CD14-positive monocyte (primary cell): ENCODE data around the gene NSG1. TPM values are rescaled to one million over a fixed set of nuclear protein-coding genes. Genes with fewer than 3 reads are reported as not detected.

ENCODE experiments used
- DNase-seq, 3 donors: peaks; one replicate each; pipeline ENCODE4 v3.0.0-alpha.2; 2011 to 2022
- H2AFZ ChIP-seq: 2 replicates; pipeline ENCODE4 v1.6.0; 2012; ENCODE audit warnings: mild to moderate bottlenecking, low read depth, low read length, inconsistent platforms; ENCODE audit not compliant: insufficient read depth, poor library complexity, severe bottlenecking
- H3K27ac ChIP-seq, 2 donors: 1 replicate in 1 of 2; 2 replicates in 1 of 2; pipeline ENCODE4 v1.5.1; 2012 to 2013; ENCODE audit warnings: low read length in 2 of 2, control low read depth in 1 of 2, inconsistent platforms in 1 of 2, low read depth in 1 of 2, mild to moderate bottlenecking in 1 of 2
- H3K27me3 ChIP-seq, 2 donors: one replicate each; pipeline versions ENCODE4 v1.6.0 to v1.6.1; 2011 to 2013; ENCODE audit warnings: low read length in 2 of 2; ENCODE audit not compliant: control insufficient read depth in 2 of 2, insufficient read depth in 2 of 2
- H3K36me3 ChIP-seq, 2 donors: replicated peaks in 1 of 2; 1 replicate in 1 of 2; 2 replicates in 1 of 2; pipeline versions ENCODE4 v1.5.1 to v1.6.1; 2012 to 2013; ENCODE audit warnings: low read length in 2 of 2, control low read depth in 1 of 2, inconsistent platforms in 1 of 2, mild to moderate bottlenecking in 1 of 2; ENCODE audit not compliant: insufficient read depth in 2 of 2, control insufficient read depth in 1 of 2
- H3K4me1 ChIP-seq, 2 donors: 1 replicate in 1 of 2; 2 replicates in 1 of 2; pipeline versions ENCODE4 v1.5.1 to v1.6.1; 2012 to 2013; ENCODE audit warnings: low read length in 2 of 2, control low read depth in 1 of 2, inconsistent platforms in 1 of 2, mild to moderate bottlenecking in 1 of 2, moderate library complexity in 1 of 2; ENCODE audit not compliant: insufficient read depth in 2 of 2, control insufficient read depth in 1 of 2
- H3K4me2 ChIP-seq: replicated peaks from 2 replicates; pipeline ENCODE3; 2012; ENCODE audit warnings: low read length, moderate library complexity, mild to moderate bottlenecking; ENCODE audit not compliant: poor library complexity, severe bottlenecking; ENCODE audit errors: extremely low read depth
- H3K4me3 ChIP-seq, 3 experiments: fragments of 200-600 bp in 1 of 3; sonication (generic) in 1 of 3; replicated peaks in 1 of 3; 1 replicate in 2 of 3; 2 replicates in 1 of 3; pipeline ENCODE4 v1.5.1; 2011 to 2013; ENCODE audit warnings: low read length in 3 of 3, mild to moderate bottlenecking in 3 of 3, control low read depth in 2 of 3, low read depth in 2 of 3, inconsistent platforms in 1 of 3, moderate library complexity in 1 of 3
- H3K79me2 ChIP-seq: 2 replicates; pipeline ENCODE4 v1.6.0; 2012; ENCODE audit warnings: mild to moderate bottlenecking, control low read depth, inconsistent platforms, low read length, moderate library complexity; ENCODE audit not compliant: insufficient read depth
- H3K9ac ChIP-seq: 2 replicates; pipeline ENCODE4 v1.6.0; 2017; ENCODE audit warnings: low read length, mild to moderate bottlenecking; ENCODE audit not compliant: insufficient read depth, poor library complexity, severe bottlenecking
- H3K9me3 ChIP-seq, 2 donors: replicated peaks in 1 of 2; 1 replicate in 1 of 2; 2 replicates in 1 of 2; pipeline versions ENCODE4 v1.5.1 to v1.6.1; 2012 to 2013; ENCODE audit warnings: low read length in 2 of 2, control low read depth in 1 of 2; ENCODE audit not compliant: control insufficient read depth in 1 of 2, insufficient read depth in 1 of 2
- H4K20me1 ChIP-seq: 2 replicates; pipeline ENCODE4 v1.6.0; 2012; ENCODE audit warnings: mild to moderate bottlenecking, low read length, control low read depth, moderate library complexity; ENCODE audit not compliant: insufficient read depth
- H3K27ac Mint-ChIP-seq, 7 donors: one replicate each; pipeline ENCODE4 v1.8.0; 2020; ENCODE audit warnings: mild to moderate bottlenecking in 7 of 7, mixed read lengths in 7 of 7, moderate library complexity in 6 of 7, inconsistent platforms in 2 of 7
- H3K27me3 Mint-ChIP-seq, 3 donors: one replicate each; pipeline ENCODE4 v1.8.0; 2021 to 2022; ENCODE audit warnings: low read depth in 3 of 3, mild to moderate bottlenecking in 3 of 3, mixed read lengths in 3 of 3, moderate library complexity in 3 of 3, inconsistent platforms in 1 of 3
- H3K36me3 Mint-ChIP-seq, 2 donors: one replicate each; pipeline ENCODE4 v1.8.0; 2020; ENCODE audit warnings: mixed read lengths in 2 of 2, inconsistent platforms in 1 of 2, mild to moderate bottlenecking in 1 of 2
- H3K4me1 Mint-ChIP-seq: one replicate; pipeline ENCODE4 v1.8.0; 2020; ENCODE audit warnings: mild to moderate bottlenecking, mixed read lengths
- H3K4me3 Mint-ChIP-seq, 2 donors: one replicate each; pipeline ENCODE4 v1.8.0; 2020; ENCODE audit warnings: mild to moderate bottlenecking in 2 of 2, mixed read lengths in 2 of 2, moderate library complexity in 1 of 2
- H3K9me3 Mint-ChIP-seq, 7 donors: one replicate each; pipeline ENCODE4 v1.8.0; 2020 to 2022; ENCODE audit warnings: mixed read lengths in 7 of 7, mild to moderate bottlenecking in 6 of 7, moderate library complexity in 6 of 7, inconsistent platforms in 2 of 7
- WGBS: methylation state at CpG from one replicate; pipeline ENCODE4 v1.1.5; 2013; ENCODE audit warnings: missing lambda C conversion rate; ENCODE audit not compliant: insufficient coverage; 5-methylcytosine and 5-hydroxymethylcytosine counted together
- intact Hi-C, 2 donors: fragments of 100-400 bp; cut with micrococcal nuclease; formaldehyde crosslinking; loops; one replicate each; pipeline versions ENCODE4 v1.15.0 to v1.15.1; 2023
- polyA plus RNA-seq, 3 donors: library from polyadenylated mRNA; depleted of rRNA in 1 of 3; unstranded in 2 of 3; stranded (reverse) in 1 of 3; fragments of 300-500 nt in 2 of 3; fragments of >200 nt in 1 of 3; fragmentation: Illumina TruSeq in 2 of 3; gene quantifications; 1 replicate in 2 of 3; 2 replicates in 1 of 3; pipeline ENCODE4 v1.2.3, GENCODE V29; 2012 to 2021
- TF ChIP-seq, protein P1 (sequence below): fragments of 200-600 bp; IDR thresholded peaks from one replicate; pipeline ENCODE4 v1.8.0; 2022; ENCODE audit warnings: antibody characterized with exemption, mild to moderate bottlenecking

The NSG1 gene
- polyA plus RNA-seq, 3 donors, result 0.10 TPM; not detected in 2

DNA sequence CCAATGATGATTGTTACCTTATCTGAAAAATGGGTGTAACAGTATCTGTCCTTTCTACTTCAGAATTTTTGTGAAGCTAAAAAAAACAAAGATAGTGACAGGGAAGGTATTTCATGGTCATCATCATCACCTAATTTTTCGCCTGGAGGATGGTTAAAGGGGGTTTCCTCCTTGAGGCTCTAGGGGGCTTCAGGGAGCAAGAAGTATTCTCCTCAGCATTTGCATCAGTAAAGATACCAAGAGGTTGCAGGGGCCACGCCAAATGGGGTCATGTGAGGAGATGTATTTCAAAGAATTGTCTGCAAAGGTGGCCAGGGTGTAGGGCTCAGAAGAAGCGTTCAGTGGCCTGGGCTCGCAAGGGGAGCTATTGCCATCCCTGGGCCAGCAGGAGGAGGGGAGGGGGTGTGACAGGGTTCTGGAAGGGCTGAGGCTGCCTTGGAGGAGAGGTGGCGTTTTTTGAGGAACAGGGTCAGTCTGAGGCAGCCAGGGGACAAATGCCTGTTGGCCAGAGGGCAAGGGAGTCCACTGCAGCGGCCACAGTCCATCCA, 7.3 kb upstream of the NSG1 start:
- no peak overlapping the region for H3K27ac ChIP-seq
- TF ChIP-seq, protein P1, sequence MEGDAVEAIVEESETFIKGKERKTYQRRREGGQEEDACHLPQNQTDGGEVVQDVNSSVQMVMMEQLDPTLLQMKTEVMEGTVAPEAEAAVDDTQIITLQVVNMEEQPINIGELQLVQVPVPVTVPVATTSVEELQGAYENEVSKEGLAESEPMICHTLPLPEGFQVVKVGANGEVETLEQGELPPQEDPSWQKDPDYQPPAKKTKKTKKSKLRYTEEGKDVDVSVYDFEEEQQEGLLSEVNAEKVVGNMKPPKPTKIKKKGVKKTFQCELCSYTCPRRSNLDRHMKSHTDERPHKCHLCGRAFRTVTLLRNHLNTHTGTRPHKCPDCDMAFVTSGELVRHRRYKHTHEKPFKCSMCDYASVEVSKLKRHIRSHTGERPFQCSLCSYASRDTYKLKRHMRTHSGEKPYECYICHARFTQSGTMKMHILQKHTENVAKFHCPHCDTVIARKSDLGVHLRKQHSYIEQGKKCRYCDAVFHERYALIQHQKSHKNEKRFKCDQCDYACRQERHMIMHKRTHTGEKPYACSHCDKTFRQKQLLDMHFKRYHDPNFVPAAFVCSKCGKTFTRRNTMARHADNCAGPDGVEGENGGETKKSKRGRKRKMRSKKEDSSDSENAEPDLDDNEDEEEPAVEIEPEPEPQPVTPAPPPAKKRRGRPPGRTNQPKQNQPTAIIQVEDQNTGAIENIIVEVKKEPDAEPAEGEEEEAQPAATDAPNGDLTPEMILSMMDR, result no peak
- no peak overlapping the region for H3K4me3 Mint-ChIP-seq

DNA sequence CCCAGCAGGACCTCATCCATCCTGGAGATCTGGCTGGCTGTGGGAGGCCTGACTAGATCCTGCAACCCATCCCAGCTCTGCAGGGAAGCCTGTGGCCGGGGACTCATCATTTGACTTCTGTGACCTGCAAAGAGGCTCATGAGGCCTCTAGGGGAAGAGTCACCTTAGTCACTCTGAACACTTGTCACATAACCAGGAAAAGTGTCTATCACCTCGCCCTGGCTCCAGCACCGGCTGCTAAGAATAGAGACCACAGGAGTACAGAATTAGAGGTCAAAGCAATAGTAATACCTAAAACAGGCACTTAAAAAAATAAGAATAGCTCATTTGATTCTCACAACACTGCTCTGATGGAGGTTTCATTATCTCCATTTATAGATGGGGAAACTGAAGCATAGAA, 3.8 kb upstream of the NSG1 start:
- Mint-ChIP-seq H3K27ac (no peak overlapping the region), H3K4me3 (no peak overlapping the region), H3K4me1 (peaks cover under 1% of the 10 kb centered on the region), H3K9me3 (peaks cover 0 to 6% (median 0%) of the 10 kb centered on the region in 7 donors), H3K27me3 (peaks cover 50 to 64% (median 62%) of the 10 kb centered on the region in 3 donors), H3K36me3 (no peaks in the 10 kb centered on the region)
- intact Hi-C loops, result no loop called here
- no CpG with 5 or more reads among the region's 3 CpGs for WGBS
- no peak overlapping the region for H3K27ac ChIP-seq
- no peak overlapping the region for H3K4me3 ChIP-seq
- no peaks in the 10 kb centered on the region for H3K9me3 ChIP-seq
- H3K9ac ChIP-seq, result no peak overlapping the region
- TF ChIP-seq, protein P1, result no peak
- H3K4me2 ChIP-seq, result no peak overlapping the region
- no peaks in the 10 kb centered on the region for H3K36me3 ChIP-seq
- no peak for DNase-seq
- no peaks in the 10 kb centered on the region for H3K4me1 ChIP-seq
- H4K20me1 ChIP-seq, result no peaks in the 10 kb centered on the region
- H2AFZ ChIP-seq, result no peak overlapping the region
- no peaks in the 10 kb centered on the region for H3K79me2 ChIP-seq
- H3K27me3 ChIP-seq, result peaks cover 22 to 36% of the 10 kb centered on the region in 2 donors

More for the DNA sequence above, 7.3 kb upstream of the NSG1 start:
- Mint-ChIP-seq H3K27ac (peak overlapping the region in 1 of 7 donors; percentile 22), H3K4me1 (no peaks in the 10 kb centered on the region), H3K9me3 (peaks cover 0 to 6% (median 3%) of the 10 kb centered on the region in 7 donors), H3K27me3 (peaks cover 34 to 41% (median 36%) of the 10 kb centered on the region in 3 donors), H3K36me3 (no peaks in the 10 kb centered on the region)
- Histone ChIP-seq H3K4me1 (no peaks in the 10 kb centered on the region), H3K79me2 (no peaks in the 10 kb centered on the region), H3K9ac (no peak overlapping the region), H3K4me3 (no peak overlapping the region), H3K36me3 (no peaks in the 10 kb centered on the region), H3K4me2 (no peak overlapping the region), H2AFZ (no peak overlapping the region), H3K27me3 (peaks cover 6 to 9% of the 10 kb centered on the region in 2 donors), H3K9me3 (peaks cover 0 to 3% of the 10 kb centered on the region in 2 donors), H4K20me1 (no peaks in the 10 kb centered on the region)
- intact Hi-C loops, result no loop called here
- no peak for DNase-seq
- 65% methylated on average over 5 of the region's 6 CpGs for WGBS
